SK-N-SH (cell line): ENCODE measurements around the gene ACTR8.

Source experiments
- EZH2phosphoT487 ChIP-seq: fragments of 200-600 bp; sonication (generic); IDR thresholded peaks from 2 replicates; pipeline ENCODE4 v1.6.1; 2017; ENCODE audit warnings: low read depth, mixed run types, mild to moderate bottlenecking, antibody characterized with exemption, moderate library complexity, borderline replicate concordance
- FOXJ3 ChIP-seq: sonication (generic); formaldehyde crosslinking; IDR thresholded peaks from 2 replicates; pipeline ENCODE4 v1.5.1; 2020; ENCODE audit warnings: mild to moderate bottlenecking, missing genetic modification reagents
- MXI1 ChIP-seq: IDR thresholded peaks from 2 replicates; pipeline ENCODE4 v1.6.1; 2012; ENCODE audit warnings: mild to moderate bottlenecking, low read depth, low read length, improper control_type of control experiment
- NRF1 ChIP-seq: IDR thresholded peaks from 2 replicates; pipeline ENCODE4 v1.6.1; 2012; ENCODE audit warnings: low read depth, mild to moderate bottlenecking, low read length
- POLR2AphosphoS5 ChIP-seq: IDR thresholded peaks from 2 replicates; pipeline ENCODE4 v1.6.1; 2012; ENCODE audit warnings: low read depth, low read length
- RFX5 ChIP-seq: IDR thresholded peaks from 2 replicates; pipeline ENCODE4 v1.6.1; 2012; ENCODE audit warnings: mild to moderate bottlenecking, improper control_type of control experiment, low read length
- TAF1 ChIP-seq: IDR thresholded peaks from 2 replicates; pipeline ENCODE4 v1.6.1; 2012; ENCODE audit warnings: low read depth, mild to moderate bottlenecking, low read length, moderate library complexity, borderline replicate concordance
- YY1 ChIP-seq: IDR thresholded peaks from 2 replicates; pipeline ENCODE4 v1.4.0; 2012; ENCODE audit warnings: low read depth, mild to moderate bottlenecking
- TF ChIP-seq, protein P1 (sequence below): fragments of 200-600 bp; sonication (generic); IDR thresholded peaks from 2 replicates; pipeline ENCODE4 v1.6.1; 2017; ENCODE audit warnings: antibody characterized with exemption, mild to moderate bottlenecking, moderate library complexity
- TF ChIP-seq, protein P2 (sequence below): IDR thresholded peaks from 2 replicates; pipeline ENCODE4 v1.4.0; 2012; ENCODE audit warnings: low read depth, borderline replicate concordance

DNA sequence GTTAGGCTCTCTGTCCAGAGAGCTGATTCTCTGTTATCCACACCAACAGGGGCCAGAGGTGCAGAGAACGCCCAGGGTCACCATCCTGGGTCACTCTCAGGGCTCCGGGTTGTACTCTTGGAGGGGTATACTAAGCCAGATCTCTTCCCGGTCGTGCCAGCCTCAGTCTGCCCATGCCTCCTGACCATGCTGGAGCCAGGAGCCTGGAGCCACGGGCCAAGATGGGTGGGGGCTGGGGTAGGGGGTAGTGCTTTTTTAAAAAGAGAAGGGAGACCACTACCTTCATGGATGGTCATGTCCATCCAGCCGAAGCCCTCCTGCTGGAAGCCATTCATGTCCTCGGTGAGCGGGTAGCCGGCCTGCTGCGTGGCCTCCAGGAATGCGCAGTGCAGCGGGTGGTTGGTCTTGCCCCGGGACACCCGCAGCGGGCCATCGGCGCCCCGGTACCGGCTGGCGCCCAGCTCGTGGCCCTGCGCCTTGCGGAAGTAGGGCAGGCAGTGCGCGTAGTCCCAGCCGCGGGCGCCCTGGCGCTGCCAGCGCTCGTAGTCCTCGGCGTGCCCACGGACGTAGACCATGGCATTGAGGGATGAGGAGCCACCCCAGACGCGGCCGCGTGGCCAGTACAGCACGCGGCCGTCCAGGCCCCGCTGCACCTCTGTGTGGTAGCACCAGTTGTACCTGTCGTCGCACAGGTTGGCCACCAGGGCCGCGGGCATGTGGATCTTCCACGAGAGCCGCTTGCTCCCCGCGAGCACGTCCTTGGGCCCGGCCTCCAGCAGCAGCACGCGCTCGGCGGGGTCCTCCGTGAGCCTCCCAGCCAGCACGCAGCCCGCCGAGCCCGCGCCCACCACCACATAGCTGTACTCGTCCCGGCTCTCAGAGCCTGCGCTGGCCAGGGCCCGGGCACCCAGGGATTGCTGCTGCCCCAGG is 58.7 kb downstream of the ACTR8 start:
- TF ChIP-seq, protein P1, sequence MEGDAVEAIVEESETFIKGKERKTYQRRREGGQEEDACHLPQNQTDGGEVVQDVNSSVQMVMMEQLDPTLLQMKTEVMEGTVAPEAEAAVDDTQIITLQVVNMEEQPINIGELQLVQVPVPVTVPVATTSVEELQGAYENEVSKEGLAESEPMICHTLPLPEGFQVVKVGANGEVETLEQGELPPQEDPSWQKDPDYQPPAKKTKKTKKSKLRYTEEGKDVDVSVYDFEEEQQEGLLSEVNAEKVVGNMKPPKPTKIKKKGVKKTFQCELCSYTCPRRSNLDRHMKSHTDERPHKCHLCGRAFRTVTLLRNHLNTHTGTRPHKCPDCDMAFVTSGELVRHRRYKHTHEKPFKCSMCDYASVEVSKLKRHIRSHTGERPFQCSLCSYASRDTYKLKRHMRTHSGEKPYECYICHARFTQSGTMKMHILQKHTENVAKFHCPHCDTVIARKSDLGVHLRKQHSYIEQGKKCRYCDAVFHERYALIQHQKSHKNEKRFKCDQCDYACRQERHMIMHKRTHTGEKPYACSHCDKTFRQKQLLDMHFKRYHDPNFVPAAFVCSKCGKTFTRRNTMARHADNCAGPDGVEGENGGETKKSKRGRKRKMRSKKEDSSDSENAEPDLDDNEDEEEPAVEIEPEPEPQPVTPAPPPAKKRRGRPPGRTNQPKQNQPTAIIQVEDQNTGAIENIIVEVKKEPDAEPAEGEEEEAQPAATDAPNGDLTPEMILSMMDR, result no peak
- TF ChIP-seq TAF1, result no peak
- TF ChIP-seq POLR2AphosphoS5, result no peak
- TF ChIP-seq FOXJ3 (CRISPR knock-in tag), result no peak
- TF ChIP-seq RFX5, result no peak
- TF ChIP-seq NRF1, result no peak
- no peak for TF ChIP-seq MXI1
- TF ChIP-seq, protein P2, sequence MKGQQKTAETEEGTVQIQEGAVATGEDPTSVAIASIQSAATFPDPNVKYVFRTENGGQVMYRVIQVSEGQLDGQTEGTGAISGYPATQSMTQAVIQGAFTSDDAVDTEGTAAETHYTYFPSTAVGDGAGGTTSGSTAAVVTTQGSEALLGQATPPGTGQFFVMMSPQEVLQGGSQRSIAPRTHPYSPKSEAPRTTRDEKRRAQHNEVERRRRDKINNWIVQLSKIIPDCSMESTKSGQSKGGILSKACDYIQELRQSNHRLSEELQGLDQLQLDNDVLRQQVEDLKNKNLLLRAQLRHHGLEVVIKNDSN, result no peak
- no peak for TF ChIP-seq EZH2phosphoT487
- no peak for TF ChIP-seq YY1
